Activated CD4-positive, alpha-beta T cell treated with anti-CD3 and anti-CD28 coated beads, Interleukin-2, amount 10 ng/mL, durations not matched to agents 7 days and 5 days (primary cell): ENCODE measurements around the gene INPP5D. TPM values are rescaled to one million over a fixed set of nuclear protein-coding genes. Genes with fewer than 3 reads are reported as not detected.

ENCODE experiments used
- CTCF ChIA-PET: fragments of 350-600 bp; sonication (Branson Sonifier 250); formaldehyde crosslinking; loops from one replicate; lab custom pipeline; 2021; ENCODE audit warnings: antibody characterized with exemption; lab: Charles Lee
- POLR2A ChIA-PET: fragments of 350-600 bp; sonication (Branson Sonifier 250); formaldehyde crosslinking; loops from one replicate; lab custom pipeline; 2021; ENCODE audit warnings: antibody characterized with exemption; lab: Charles Lee
- DNase-seq: peaks from one replicate; pipeline ENCODE4 v3.0.0-alpha.2; 2020
- H3K27ac Mint-ChIP-seq: one replicate; pipeline ENCODE4 v1.8.0; 2021; ENCODE audit warnings: mild to moderate bottlenecking, moderate library complexity, mixed read lengths
- H3K27me3 Mint-ChIP-seq: one replicate; pipeline ENCODE4 v1.8.0; 2021; ENCODE audit warnings: mixed read lengths
- H3K36me3 Mint-ChIP-seq: one replicate; pipeline ENCODE4 v1.8.0; 2021; ENCODE audit warnings: low read depth, mixed read lengths
- H3K4me1 Mint-ChIP-seq: one replicate; pipeline ENCODE4 v1.8.0; 2021; ENCODE audit warnings: mixed read lengths
- H3K4me3 Mint-ChIP-seq: one replicate; pipeline ENCODE4 v1.8.0; 2021; ENCODE audit warnings: mild to moderate bottlenecking, moderate library complexity, mixed read lengths
- H3K9me3 Mint-ChIP-seq: one replicate; pipeline ENCODE4 v1.8.0; 2021; ENCODE audit warnings: mixed read lengths
- total RNA-seq, 2 experiments: library from RNA; stranded (reverse); gene quantifications; one replicate each; pipeline ENCODE4 v1.2.3, GENCODE V29; 2021

INPP5D gene
- total RNA-seq, 2 experiments from 2014 or later = 121 to 138 TPM

DNA sequence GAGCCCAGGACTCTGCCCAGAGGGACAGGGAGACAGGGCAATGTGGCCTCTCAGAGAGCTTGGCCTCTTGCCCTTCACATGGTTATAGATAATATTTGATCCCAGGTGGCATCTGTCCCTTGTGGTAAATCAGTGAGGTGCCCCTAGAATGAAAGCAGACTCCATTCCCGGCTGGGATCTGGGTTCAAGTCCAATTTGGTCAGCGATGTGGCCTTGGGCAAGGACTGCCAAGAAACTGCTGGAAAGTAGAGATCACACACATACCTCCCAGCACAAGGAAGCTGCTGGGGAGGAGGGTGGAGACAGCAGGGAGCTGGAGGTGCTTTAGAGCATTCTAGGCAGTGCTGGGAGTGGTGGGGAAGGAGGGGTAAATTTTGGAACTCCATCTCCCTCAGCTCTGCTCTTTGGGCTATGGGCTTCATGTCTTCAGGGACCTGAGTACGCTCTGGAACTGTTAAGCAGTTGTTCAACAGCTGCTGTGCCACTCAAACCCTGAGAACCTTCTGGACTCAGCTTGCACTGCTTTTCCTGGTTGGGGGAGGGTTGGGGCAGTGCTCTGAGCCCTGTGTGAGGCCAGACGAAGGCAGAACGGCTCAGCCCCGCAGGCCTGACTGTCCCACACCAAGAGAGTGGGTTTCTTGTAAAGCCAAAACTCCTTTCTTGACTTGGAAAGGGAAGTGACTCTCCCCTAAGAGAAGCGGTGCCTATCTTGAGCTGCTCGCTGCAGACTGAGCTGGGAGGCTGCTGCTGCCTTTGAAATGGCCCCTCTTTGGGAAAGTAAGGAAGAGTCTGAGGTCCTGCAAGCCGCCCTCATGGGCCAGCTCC, 23.0 kb downstream of the INPP5D start:
- Mint-ChIP-seq H3K36me3 (peaks cover 81% of the 10 kb centered on the region), H3K4me1 (peaks cover 89% of the 10 kb centered on the region), H3K27ac (peak overlapping the region; percentile 88), H3K27me3 (no peaks in the 10 kb centered on the region), H3K4me3 (peak overlapping the region; percentile 65), H3K9me3 (no peaks in the 10 kb centered on the region)
- no peak for DNase-seq
- ChIA-PET CTCF (interaction anchor here (0.6 to 7.9 kb wide), 9 partner anchors 12 to 299 kb away, joined by 3 to 57 read pairs (median 4); partner anchors contain the start of gene INPP5D), POLR2A (interaction anchor here (2.6 kb wide), 1 partner anchor 22 kb away, joined by 19 read pairs; the partner anchor contains the start of gene INPP5D)

DNA sequence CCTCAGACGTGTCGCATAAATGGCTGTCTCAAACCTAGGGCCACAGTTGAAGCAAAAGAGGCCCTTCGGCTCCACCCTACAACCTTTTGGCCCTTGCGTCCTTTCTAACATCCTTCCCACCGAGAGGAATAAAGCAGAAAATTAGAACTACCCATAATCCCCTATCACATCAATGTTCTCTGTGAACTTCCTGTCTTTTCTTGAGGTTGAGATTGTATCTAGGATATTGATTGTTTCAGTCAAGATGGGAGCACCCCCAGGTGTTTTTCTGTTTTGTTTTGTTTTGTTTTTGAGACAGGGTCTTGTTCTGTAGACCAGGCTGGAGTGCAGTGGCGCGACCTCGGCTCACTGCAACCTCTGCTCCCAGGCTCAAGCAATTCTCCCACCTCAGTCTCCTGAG, 23.6 kb downstream of the INPP5D start:
- DNase-seq = no peak
- peaks cover 83% of the 10 kb centered on the region for H3K36me3 Mint-ChIP-seq
- POLR2A ChIA-PET = no interaction called here

DNA sequence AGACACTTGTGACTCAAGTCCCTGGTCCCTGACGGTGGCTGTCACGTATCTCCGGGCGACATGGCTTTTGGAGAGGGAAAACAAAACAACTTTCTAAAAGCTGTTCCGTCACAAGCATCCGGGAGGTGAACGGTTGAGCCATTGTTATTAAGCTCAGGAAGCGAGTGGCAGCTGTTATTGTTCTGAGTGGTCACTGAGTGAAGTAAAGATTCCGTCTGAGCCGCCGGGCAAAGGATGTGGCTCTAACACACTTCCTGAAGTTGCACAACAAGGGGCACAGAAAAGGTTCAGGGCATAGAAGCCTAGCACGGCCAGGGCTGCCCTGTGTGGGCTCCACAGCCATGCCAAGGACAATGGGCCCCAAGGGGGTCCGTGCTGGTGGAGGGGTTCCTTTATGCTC, 24.3 kb downstream of the INPP5D start:
- Mint-ChIP-seq H3K27ac (peak overlapping the region; percentile 88), H3K9me3 (no peaks in the 10 kb centered on the region), H3K36me3 (peaks cover 81% of the 10 kb centered on the region), H3K4me1 (peaks cover 79% of the 10 kb centered on the region), H3K4me3 (peak overlapping the region; percentile 65), H3K27me3 (no peaks in the 10 kb centered on the region)
- peak; percentile 59 for DNase-seq
- ChIA-PET CTCF (interaction anchor here (0.6 to 7.9 kb wide), 6 partner anchors 9 to 183 kb away, joined by 3 to 57 read pairs (median 4); partner anchors contain the start of gene INPP5D), POLR2A (no interaction called here)

More for the DNA sequence above, 23.6 kb downstream of the INPP5D start:
- peaks cover 86% of the 10 kb centered on the region for H3K4me1 Mint-ChIP-seq
- peak overlapping the region; percentile 88 for H3K27ac Mint-ChIP-seq
- CTCF ChIA-PET = interaction anchor here (0.6 to 7.9 kb wide), 7 partner anchors 8 to 184 kb away, joined by 3 to 57 read pairs (median 4); partner anchors contain the start of gene INPP5D
- peak overlapping the region; percentile 65 for H3K4me3 Mint-ChIP-seq
- no peaks in the 10 kb centered on the region for H3K9me3 Mint-ChIP-seq
- no peaks in the 10 kb centered on the region for H3K27me3 Mint-ChIP-seq

DNA sequence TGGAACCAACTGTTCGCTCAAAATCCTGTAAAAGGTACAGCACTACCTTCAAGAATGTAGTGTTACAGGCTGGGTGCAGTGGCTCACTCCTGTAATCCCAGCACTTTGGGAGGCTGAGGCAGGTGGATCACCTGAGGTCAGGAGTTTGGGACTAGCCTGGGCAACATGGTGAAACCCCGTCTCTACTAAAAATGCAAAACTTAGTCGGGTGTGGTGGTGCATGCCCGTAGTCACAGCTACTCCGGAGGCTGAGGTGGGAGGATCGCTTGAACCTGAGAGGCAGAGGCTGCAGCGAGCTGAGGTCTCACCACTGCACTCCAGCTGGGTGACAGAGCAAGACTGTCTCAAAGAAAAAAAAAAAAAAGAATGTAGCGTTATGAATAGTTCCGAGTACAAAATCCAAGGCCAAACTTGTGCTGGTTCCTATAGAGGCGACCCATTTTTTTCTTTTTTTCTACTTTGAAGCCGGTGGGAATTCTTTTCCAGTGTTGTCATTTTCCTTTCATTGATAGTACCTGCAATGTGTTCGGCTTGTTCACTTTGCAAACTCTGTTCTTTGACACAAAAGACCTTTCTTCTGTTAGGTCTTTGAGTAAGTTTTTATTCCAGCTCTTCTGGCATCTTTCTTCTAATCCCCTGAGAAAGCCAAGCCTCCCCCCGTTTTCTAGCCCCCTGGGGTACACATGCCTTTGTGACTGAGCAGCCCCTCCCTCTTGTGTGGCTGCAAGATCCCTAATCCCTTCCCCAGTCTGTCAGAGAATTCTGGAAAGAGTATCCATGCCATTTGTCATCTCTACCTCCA, 25.1 kb downstream of the INPP5D start:
- CTCF ChIA-PET = interaction anchor here (1.0 to 7.9 kb wide), 5 partner anchors 9 to 183 kb away, joined by 3 to 57 read pairs (median 5); partner anchors contain the start of gene INPP5D
- H3K27me3 Mint-ChIP-seq = no peaks in the 10 kb centered on the region
- no peak for DNase-seq
- H3K36me3 Mint-ChIP-seq = peaks cover 78% of the 10 kb centered on the region
- no peak overlapping the region for H3K4me3 Mint-ChIP-seq
- POLR2A ChIA-PET = no interaction called here
- no peaks in the 10 kb centered on the region for H3K9me3 Mint-ChIP-seq
- H3K4me1 Mint-ChIP-seq = peaks cover 76% of the 10 kb centered on the region
- peak overlapping the region; percentile 88 for H3K27ac Mint-ChIP-seq

DNA sequence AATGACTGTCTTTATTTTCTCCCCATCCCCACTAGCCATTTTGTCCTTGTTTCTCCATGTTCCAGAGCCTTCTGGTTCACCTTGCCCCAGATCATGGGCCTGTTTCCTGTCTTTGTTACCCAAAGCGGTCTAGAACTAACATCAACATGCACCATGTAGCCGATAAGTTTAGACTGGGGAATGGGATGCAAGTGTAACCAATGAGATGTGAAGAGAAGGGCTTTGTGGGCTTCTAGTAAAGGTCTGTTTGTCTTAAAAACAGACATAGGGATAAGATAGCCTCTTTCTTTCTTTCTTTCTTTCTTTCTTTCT, 25.7 kb downstream of the INPP5D start:
- POLR2A ChIA-PET = no interaction called here
- H3K4me3 Mint-ChIP-seq = no peak overlapping the region
- H3K36me3 Mint-ChIP-seq = peaks cover 79% of the 10 kb centered on the region
- DNase-seq = no peak
- no peaks in the 10 kb centered on the region for H3K9me3 Mint-ChIP-seq
- H3K4me1 Mint-ChIP-seq = peaks cover 70% of the 10 kb centered on the region
- CTCF ChIA-PET = no interaction called here
- H3K27me3 Mint-ChIP-seq = no peaks in the 10 kb centered on the region
- H3K27ac Mint-ChIP-seq = peak overlapping the region; percentile 88

DNA sequence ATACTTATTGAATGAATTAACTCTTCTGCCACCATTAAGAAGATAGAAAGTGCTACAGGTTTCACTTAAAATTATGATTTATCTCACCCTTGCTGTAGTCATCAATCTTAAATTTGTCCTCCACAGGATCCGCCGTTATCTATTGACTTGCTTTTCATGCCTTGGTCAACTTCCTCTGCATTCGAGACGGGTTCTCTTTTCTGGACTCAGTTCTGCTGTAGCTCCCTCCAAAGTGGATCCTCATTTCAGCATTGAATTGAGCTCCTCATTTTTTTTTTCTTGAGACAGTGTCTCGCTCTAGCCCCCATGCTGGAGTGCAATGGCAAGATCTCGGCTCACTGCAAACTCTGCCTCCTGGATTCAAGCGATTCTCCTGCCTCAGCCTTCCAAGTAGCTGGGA, 27.6 kb downstream of the INPP5D start:
- Mint-ChIP-seq H3K4me3 (no peak overlapping the region), H3K27ac (no peak overlapping the region), H3K4me1 (peaks cover 66% of the 10 kb centered on the region), H3K27me3 (no peaks in the 10 kb centered on the region), H3K9me3 (no peaks in the 10 kb centered on the region), H3K36me3 (peaks cover 77% of the 10 kb centered on the region)
- ChIA-PET POLR2A (no interaction called here), CTCF (interaction anchor here (1.5 kb wide), 1 partner anchor 20 kb away, joined by 4 read pairs; no protein-coding TSS in a partner anchor)
- no peak for DNase-seq

DNA sequence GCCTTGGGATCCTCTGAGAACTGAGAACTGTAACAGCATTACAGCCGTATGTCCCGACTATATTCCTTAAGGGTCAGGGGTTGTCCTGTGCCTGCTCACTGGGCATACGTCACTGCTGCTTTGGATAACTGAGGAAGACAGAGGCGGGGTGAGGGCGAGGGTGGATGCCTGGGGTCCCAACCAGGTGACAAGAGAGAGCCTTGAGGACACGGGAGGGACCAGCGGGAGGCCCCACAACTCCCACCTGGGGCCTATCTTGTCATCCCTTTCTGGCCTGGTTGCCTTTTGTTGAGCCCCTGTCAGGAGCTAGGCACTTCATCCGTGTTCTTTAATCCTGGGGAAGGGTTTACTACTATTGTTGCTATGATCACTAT, 28.8 kb downstream of the INPP5D start:
- ChIA-PET CTCF (interaction anchor here (1.8 kb wide), 1 partner anchor 9 kb away, joined by 7 read pairs; no protein-coding TSS in a partner anchor), POLR2A (no interaction called here)
- H3K9me3 Mint-ChIP-seq = no peaks in the 10 kb centered on the region
- DNase-seq = no peak
- no peaks in the 10 kb centered on the region for H3K27me3 Mint-ChIP-seq
- H3K36me3 Mint-ChIP-seq = peaks cover 74% of the 10 kb centered on the region
- peaks cover 57% of the 10 kb centered on the region for H3K4me1 Mint-ChIP-seq
- no peak overlapping the region for H3K27ac Mint-ChIP-seq
- no peak overlapping the region for H3K4me3 Mint-ChIP-seq

DNA sequence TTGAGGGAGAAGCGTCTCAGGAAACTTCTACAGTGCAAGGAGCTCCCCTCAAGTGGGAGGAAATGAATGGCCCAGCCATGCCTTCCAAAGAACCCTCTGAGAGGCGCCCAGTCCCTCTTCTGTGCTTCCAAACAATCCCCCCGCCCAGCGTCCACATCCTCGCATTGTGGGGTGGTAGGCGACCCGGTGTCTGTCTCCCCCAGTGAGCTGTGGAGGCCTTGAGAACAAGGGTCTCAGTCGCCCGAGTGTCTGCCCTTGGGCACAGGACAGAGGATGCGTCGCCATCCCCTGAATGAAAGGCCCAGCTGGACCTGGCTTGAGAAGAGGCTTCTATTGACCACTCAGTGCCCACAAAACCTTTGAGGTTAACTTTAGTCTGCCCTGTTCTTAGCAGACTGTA, 29.7 kb downstream of the INPP5D start:
- DNase-seq = no peak
- CTCF ChIA-PET = interaction anchor here (1.8 kb wide), 1 partner anchor 8 kb away, joined by 7 read pairs; no protein-coding TSS in a partner anchor
- POLR2A ChIA-PET = no interaction called here

DNA sequence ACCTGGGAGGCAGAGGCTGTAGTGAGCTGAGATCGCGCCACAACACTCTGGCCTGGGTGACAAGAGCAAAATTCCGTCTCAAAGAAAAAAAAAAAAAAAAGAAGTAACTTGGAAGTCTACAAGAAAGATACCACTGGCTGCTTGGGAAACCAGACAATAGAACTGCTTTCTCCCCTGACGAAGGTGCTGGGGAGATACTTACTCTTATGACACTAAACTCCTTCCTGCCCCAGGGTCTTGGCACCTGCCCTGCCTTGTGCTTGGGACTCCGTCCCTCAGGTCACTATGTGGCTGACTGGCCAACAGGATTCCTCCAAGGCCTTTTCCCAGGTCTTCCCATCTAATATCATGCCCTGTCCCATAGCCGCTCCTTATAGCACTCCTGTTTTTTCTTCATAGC, 30.7 kb downstream of the INPP5D start:
- H3K4me3 Mint-ChIP-seq = no peak overlapping the region
- H3K4me1 Mint-ChIP-seq = peaks cover 40% of the 10 kb centered on the region
- H3K27ac Mint-ChIP-seq = no peak overlapping the region

More for the DNA sequence above, 29.7 kb downstream of the INPP5D start:
- Mint-ChIP-seq H3K4me1 (peaks cover 50% of the 10 kb centered on the region), H3K27ac (no peak overlapping the region), H3K9me3 (no peaks in the 10 kb centered on the region), H3K4me3 (no peak overlapping the region), H3K36me3 (peaks cover 71% of the 10 kb centered on the region), H3K27me3 (no peaks in the 10 kb centered on the region)

DNA sequence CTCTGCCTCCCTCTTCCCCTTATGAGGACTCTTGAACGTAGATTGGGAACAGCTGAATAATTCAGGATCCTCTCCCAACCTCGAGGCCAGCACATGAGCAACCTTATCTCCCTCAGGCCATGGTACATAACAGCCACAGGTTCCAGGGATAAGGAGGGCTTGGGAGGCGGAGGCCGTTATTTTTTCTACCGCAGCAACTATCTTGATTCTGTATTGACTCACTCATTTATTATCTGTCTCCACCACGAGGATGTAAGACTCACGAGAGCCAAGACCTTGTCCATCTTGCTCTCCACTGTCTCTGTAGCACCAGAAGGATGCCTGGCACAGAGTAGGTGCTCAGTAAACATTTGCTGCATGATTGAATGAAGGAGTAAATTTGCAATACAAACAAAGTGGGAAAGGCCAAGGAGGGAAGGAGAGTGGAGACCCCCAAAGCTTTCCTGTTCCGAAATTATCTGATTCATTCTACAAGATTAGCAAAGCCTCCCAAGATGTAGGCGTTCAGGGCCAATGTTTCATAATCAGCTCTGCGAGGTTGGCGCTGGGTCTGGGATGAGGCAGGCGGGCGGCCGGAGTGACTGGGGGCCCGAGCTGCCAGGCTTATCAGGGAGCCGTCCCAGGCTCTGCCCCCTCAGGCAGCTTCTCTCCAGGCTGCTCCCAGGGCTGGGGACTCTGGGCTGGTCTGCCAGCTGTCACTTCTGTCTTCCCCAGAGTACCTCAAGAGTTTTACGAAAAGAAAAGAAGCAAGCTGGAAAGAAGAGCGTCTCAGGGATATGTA, 31.6 kb downstream of the INPP5D start:
- no peak for DNase-seq
- CTCF ChIA-PET = interaction anchor here (0.9 to 1.0 kb wide), 3 partner anchors 10 to 14 kb away, joined by 3 to 4 read pairs (median 3); no protein-coding TSS in a partner anchor
- no peaks in the 10 kb centered on the region for H3K9me3 Mint-ChIP-seq
- POLR2A ChIA-PET = no interaction called here
- peaks cover 55% of the 10 kb centered on the region for H3K36me3 Mint-ChIP-seq
- H3K27ac Mint-ChIP-seq = no peak overlapping the region
- H3K27me3 Mint-ChIP-seq = no peaks in the 10 kb centered on the region
- peaks cover 31% of the 10 kb centered on the region for H3K4me1 Mint-ChIP-seq
- no peak overlapping the region for H3K4me3 Mint-ChIP-seq

More for the DNA sequence above, 30.7 kb downstream of the INPP5D start:
- H3K9me3 Mint-ChIP-seq = no peaks in the 10 kb centered on the region
- ChIA-PET CTCF (interaction anchor here (0.6 kb wide), 1 partner anchor 11 kb away, joined by 3 read pairs; no protein-coding TSS in a partner anchor), POLR2A (no interaction called here)
- DNase-seq = no peak
- peaks cover 63% of the 10 kb centered on the region for H3K36me3 Mint-ChIP-seq
- H3K27me3 Mint-ChIP-seq = no peaks in the 10 kb centered on the region

DNA sequence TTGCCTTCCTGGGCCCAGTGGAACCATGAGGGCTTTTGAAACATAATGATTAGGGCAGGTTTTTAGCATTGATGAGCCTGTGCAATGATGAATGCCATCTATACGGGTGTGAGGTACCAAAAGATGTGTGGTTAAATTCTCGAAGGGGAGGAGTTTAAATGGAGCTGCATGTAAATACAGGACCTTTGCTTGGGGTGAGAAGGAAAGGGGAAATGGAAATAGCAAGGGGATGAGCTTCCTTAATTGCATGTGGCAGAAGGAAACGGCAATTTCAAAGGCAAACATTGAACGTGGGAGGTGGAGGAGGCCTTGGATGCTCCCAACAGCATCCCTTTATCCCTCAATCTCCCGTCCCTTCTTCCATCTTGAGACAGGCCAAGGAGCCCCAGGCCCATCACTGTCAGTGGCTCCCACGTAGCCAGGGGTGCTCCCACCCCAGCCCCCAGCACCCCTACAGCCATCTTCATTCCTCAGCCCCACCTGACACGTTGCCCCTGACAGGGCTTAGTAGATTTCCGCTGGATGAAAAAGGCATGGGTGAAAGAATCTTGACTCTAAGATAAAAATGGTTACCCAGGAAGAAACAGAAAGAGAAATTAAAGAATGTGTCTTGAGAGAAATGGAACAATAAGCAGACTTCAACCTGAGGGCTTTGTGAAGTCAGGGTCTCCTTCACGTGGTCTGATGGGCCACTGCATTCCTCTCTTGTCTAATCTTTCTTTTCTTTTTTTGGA, 32.5 kb downstream of the INPP5D start:
- Mint-ChIP-seq H3K9me3 (no peaks in the 10 kb centered on the region), H3K4me3 (no peak overlapping the region), H3K4me1 (peaks cover 34% of the 10 kb centered on the region), H3K27me3 (no peaks in the 10 kb centered on the region), H3K27ac (peak overlapping the region; percentile 39), H3K36me3 (peaks cover 55% of the 10 kb centered on the region)
- CTCF ChIA-PET = interaction anchor here (0.9 to 1.0 kb wide), 3 partner anchors 10 to 14 kb away, joined by 3 to 4 read pairs (median 3); no protein-coding TSS in a partner anchor
- DNase-seq = no peak
- POLR2A ChIA-PET = no interaction called here
